Transverse colon (tissue), 3 donors: Measurements from ENCODE around the gene NEDD4L.
A peak's percentile ranks its signal among the peaks of the same experiment; 100 is the strongest.

Experiments
- CTCF ChIP-seq, 5 experiments: fragments of 200-600 bp in 3 of 5; fragments of 450-650 bp in 2 of 5; sonication (generic) in 3 of 5; IDR thresholded peaks; 1 replicate in 2 of 5; 2 replicates in 3 of 5; pipeline ENCODE4 v1.5.1; 2016 to 2017; ENCODE audit warnings: antibody characterized with exemption in 5 of 5, inconsistent platforms in 3 of 5, mild to moderate bottlenecking in 2 of 5, moderate library complexity in 1 of 5
- EP300 ChIP-seq: sonication (generic); formaldehyde crosslinking; IDR thresholded peaks from one replicate; pipeline ENCODE4 v1.6.1; 2017; ENCODE audit warnings: antibody characterized with exemption, low read depth
- POLR2A ChIP-seq: fragments of 450-650 bp; IDR thresholded peaks from one replicate; pipeline ENCODE4 v1.6.1; 2016; ENCODE audit warnings: antibody characterized with exemption, mild to moderate bottlenecking, moderate library complexity

GRCh38 chr18:58078889-58079573, 35.0 kb downstream of the NEDD4L start:
- no peak for TF ChIP-seq CTCF (IDR thresholded peaks at IDR 0.05)
- peak; percentile 14 for TF ChIP-seq EP300
- TF ChIP-seq POLR2A: peak; percentile 33
